CD4-positive, alpha-beta T cell (primary cell): Measurements from ENCODE around the gene DYNLT2B. TPM values are rescaled to one million over a fixed set of nuclear protein-coding genes. Genes with fewer than 3 reads are reported as not detected.

Source experiments
- ATAC-seq: fragments of 200-7000 bp; cut with Tn5 transposase; one replicate; pipeline ENCODE4 v1.10.0; 2022; ENCODE audit warnings: mild to moderate bottlenecking; ENCODE audit not compliant: poor library complexity
- CTCF ChIA-PET: fragments of 350-600 bp; sonication (Branson Sonifier 250); formaldehyde crosslinking; loops from one replicate; lab custom pipeline; 2021; ENCODE audit warnings: antibody characterized with exemption, inconsistent platforms; lab: Charles Lee
- POLR2A ChIA-PET: fragments of 350-600 bp; sonication (Branson Sonifier 250); formaldehyde crosslinking; loops from one replicate; lab custom pipeline; 2021; ENCODE audit warnings: antibody characterized with exemption, inconsistent platforms; lab: Charles Lee
- DNase-seq, 14 experiments: peaks; one replicate each; pipeline ENCODE4 v3.0.0-alpha.2; 2013 to 2020; ENCODE audit warnings: mixed read lengths in 2 of 14
- H3K27ac ChIP-seq, 2 donors: one replicate each; pipeline versions ENCODE4 v1.5.1 to v1.7.0; 2013; ENCODE audit warnings: low read length in 2 of 2, low read depth in 1 of 2, mild to moderate bottlenecking in 1 of 2
- H3K27me3 ChIP-seq, 2 experiments: 1 replicate in 1 of 2; 2 replicates in 1 of 2; pipeline versions ENCODE4 v1.6.1 to v1.7.0; 2013; ENCODE audit warnings: low read length in 2 of 2, control low read depth in 1 of 2, mild to moderate bottlenecking in 1 of 2, moderate library complexity in 1 of 2; ENCODE audit not compliant: insufficient read depth in 2 of 2, control insufficient read depth in 1 of 2
- H3K36me3 ChIP-seq: one replicate; pipeline ENCODE4 v1.6.1; 2013; ENCODE audit warnings: low read length, control low read depth; ENCODE audit not compliant: insufficient read depth
- H3K4me1 ChIP-seq: one replicate; pipeline ENCODE4 v1.6.1; 2013; ENCODE audit warnings: low read length, control low read depth; ENCODE audit not compliant: insufficient read depth
- H3K4me3 ChIP-seq: one replicate; pipeline ENCODE4 v1.5.1; 2013; ENCODE audit warnings: mild to moderate bottlenecking, low read length, moderate library complexity
- H3K9me3 ChIP-seq, 2 experiments: 1 replicate in 1 of 2; 2 replicates in 1 of 2; pipeline versions ENCODE4 v1.6.1 to v1.7.0; 2013; ENCODE audit warnings: low read length in 2 of 2, mild to moderate bottlenecking in 2 of 2, control low read depth in 1 of 2, moderate library complexity in 1 of 2; ENCODE audit not compliant: control insufficient read depth in 1 of 2, insufficient read depth in 1 of 2
- H3K27ac Mint-ChIP-seq: one replicate; pipeline ENCODE4 v1.8.0; 2020; ENCODE audit warnings: mixed read lengths
- H3K27me3 Mint-ChIP-seq: one replicate; pipeline ENCODE4 v1.8.0; 2021; ENCODE audit warnings: mixed read lengths
- H3K36me3 Mint-ChIP-seq: one replicate; pipeline ENCODE4 v1.8.0; 2021; ENCODE audit warnings: low read depth, mixed read lengths
- H3K4me1 Mint-ChIP-seq: one replicate; pipeline ENCODE4 v1.8.0; 2021; ENCODE audit warnings: low read depth, mixed read lengths
- H3K4me3 Mint-ChIP-seq: one replicate; pipeline ENCODE4 v1.8.0; 2020; ENCODE audit warnings: mild to moderate bottlenecking, mixed read lengths
- H3K9me3 Mint-ChIP-seq: one replicate; pipeline ENCODE4 v1.8.0; 2020; ENCODE audit warnings: mixed read lengths
- intact Hi-C, 2 experiments: fragments of 100-400 bp; cut with DNase I in 1 of 2; cut with micrococcal nuclease in 1 of 2; formaldehyde crosslinking; loops; one replicate each; pipeline versions ENCODE4 v1.15.1 to v1.9.0; 2023 to 2025; cut with DNase I, micrococcal nuclease
- total RNA-seq, 174 experiments: library from RNA in 2 of 174; stranded (reverse) in 2 of 174; gene quantifications; one replicate each; pipeline ENCODE4 v1.2.3 and lab custom pipeline; 2021 to 2026
- TF ChIP-seq, protein P1 (sequence below): fragments of 200-600 bp; IDR thresholded peaks from one replicate; pipeline ENCODE4 v1.8.0; 2022; ENCODE audit warnings: antibody characterized with exemption, mild to moderate bottlenecking

The DYNLT2B gene
- total RNA-seq, 2 experiments from 2014 or later, result 4.5 to 4.6 TPM

GRCh38 chr3:196281962-196282361 is 36.1 kb downstream of the DYNLT2B start:
- Mint-ChIP-seq H3K27ac (peak overlapping the region; percentile 1), H3K9me3 (no peaks in the 10 kb centered on the region), H3K36me3 (peaks cover under 1% of the 10 kb centered on the region), H3K27me3 (no peaks in the 10 kb centered on the region), H3K4me1 (peaks cover 62% of the 10 kb centered on the region), H3K4me3 (no peak overlapping the region)
- ChIA-PET POLR2A (no interaction called here), CTCF (interaction anchor here (1.2 kb wide), 1 partner anchor 28 kb away, joined by 3 read pairs; no protein-coding TSS in a partner anchor)
- Histone ChIP-seq H3K27me3 (no peaks in the 10 kb centered on the region), H3K27ac (peak overlapping the region in 1 of 2 donors; percentile 4), H3K4me3 (no peak overlapping the region), H3K36me3 (peaks cover 8% of the 10 kb centered on the region), H3K4me1 (peaks cover 40% of the 10 kb centered on the region), H3K9me3 (no peaks in the 10 kb centered on the region)
- ATAC-seq (no peak), DNase-seq (no peak)
- TF ChIP-seq, protein P1, sequence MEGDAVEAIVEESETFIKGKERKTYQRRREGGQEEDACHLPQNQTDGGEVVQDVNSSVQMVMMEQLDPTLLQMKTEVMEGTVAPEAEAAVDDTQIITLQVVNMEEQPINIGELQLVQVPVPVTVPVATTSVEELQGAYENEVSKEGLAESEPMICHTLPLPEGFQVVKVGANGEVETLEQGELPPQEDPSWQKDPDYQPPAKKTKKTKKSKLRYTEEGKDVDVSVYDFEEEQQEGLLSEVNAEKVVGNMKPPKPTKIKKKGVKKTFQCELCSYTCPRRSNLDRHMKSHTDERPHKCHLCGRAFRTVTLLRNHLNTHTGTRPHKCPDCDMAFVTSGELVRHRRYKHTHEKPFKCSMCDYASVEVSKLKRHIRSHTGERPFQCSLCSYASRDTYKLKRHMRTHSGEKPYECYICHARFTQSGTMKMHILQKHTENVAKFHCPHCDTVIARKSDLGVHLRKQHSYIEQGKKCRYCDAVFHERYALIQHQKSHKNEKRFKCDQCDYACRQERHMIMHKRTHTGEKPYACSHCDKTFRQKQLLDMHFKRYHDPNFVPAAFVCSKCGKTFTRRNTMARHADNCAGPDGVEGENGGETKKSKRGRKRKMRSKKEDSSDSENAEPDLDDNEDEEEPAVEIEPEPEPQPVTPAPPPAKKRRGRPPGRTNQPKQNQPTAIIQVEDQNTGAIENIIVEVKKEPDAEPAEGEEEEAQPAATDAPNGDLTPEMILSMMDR, result no peak
- intact Hi-C loops, result loop anchor here in 1 of 2 experiments (5.0 kb wide), 1 partner anchor 35 kb away; the partner anchor contains the start of gene DYNLT2B

- no peak for DNase-seq
- peaks cover 53% of the 10 kb centered on the region for H3K4me1 Mint-ChIP-seq
- intact Hi-C loops, result loop anchor here in 1 of 2 experiments (5.0 kb wide), 1 partner anchor 36 kb away; the partner anchor contains the start of gene DYNLT2B
- H3K9me3 Mint-ChIP-seq, result no peaks in the 10 kb centered on the region
- Histone ChIP-seq H3K27ac (no peak overlapping the region), H3K9me3 (no peaks in the 10 kb centered on the region), H3K4me3 (no peak overlapping the region), H3K4me1 (peaks cover 29% of the 10 kb centered on the region), H3K36me3 (peaks cover 8% of the 10 kb centered on the region), H3K27me3 (no peaks in the 10 kb centered on the region)
- no peaks in the 10 kb centered on the region for H3K36me3 Mint-ChIP-seq
- POLR2A ChIA-PET, result no interaction called here
- H3K4me3 Mint-ChIP-seq, result no peak overlapping the region
- no peak overlapping the region for H3K27ac Mint-ChIP-seq
- H3K27me3 Mint-ChIP-seq, result no peaks in the 10 kb centered on the region
- CTCF ChIA-PET, result interaction anchor here (0.8 kb wide), 1 partner anchor 10 kb away, joined by 3 read pairs; no protein-coding TSS in a partner anchor
- TF ChIP-seq, protein P1, result no peak
- no peak for ATAC-seq
These were observed 37.2 kb downstream of the DYNLT2B start for GRCh38 chr3:196280689-196281440.

- H3K27me3 ChIP-seq, result no peaks in the 10 kb centered on the region
- peak overlapping the region; percentile 61 for H3K4me3 Mint-ChIP-seq
- peaks cover 0 to 4% of the 10 kb centered on the region in 2 experiments for H3K9me3 ChIP-seq
- peak overlapping the region; percentile 51 to 76 for H3K27ac ChIP-seq
- TF ChIP-seq, protein P1, result no peak
- no peaks in the 10 kb centered on the region for H3K9me3 Mint-ChIP-seq
- DNase-seq (no peak), ATAC-seq (no peak)
- peak overlapping the region; percentile 91 for H3K27ac Mint-ChIP-seq
- H3K4me1 Mint-ChIP-seq, result peaks cover 27% of the 10 kb centered on the region
- peaks cover 44% of the 10 kb centered on the region for H3K4me1 ChIP-seq
- peaks cover 17% of the 10 kb centered on the region for H3K36me3 Mint-ChIP-seq
- peaks cover 16% of the 10 kb centered on the region for H3K36me3 ChIP-seq
- intact Hi-C loops, result no loop called here
- peak overlapping the region; percentile 31 for H3K4me3 ChIP-seq
- CTCF ChIA-PET, result interaction anchor here (0.6 kb wide), 1 partner anchor 54 kb away, joined by 3 read pairs; no protein-coding TSS in a partner anchor
- POLR2A ChIA-PET, result interaction anchor here (1.4 to 3.2 kb wide), 2 partner anchors 12 to 43 kb away, joined by 8 to 16 read pairs; partner anchors contain the start of genes DYNLT2B and PCYT1A
- H3K27me3 Mint-ChIP-seq, result no peaks in the 10 kb centered on the region
These were observed 42.9 kb downstream of the DYNLT2B start for GRCh38 chr3:196275126-196275525.
